SK-N-MC (cell line): Measurements from ENCODE around the gene FXYD2.

Experiments
- EZH2 ChIP-seq: fragments of 200-600 bp; sonication (generic); IDR thresholded peaks from one replicate; pipeline ENCODE4 v1.6.1; 2017; ENCODE audit warnings: antibody characterized with exemption
- FOXP2 ChIP-seq: optimal IDR thresholded peaks from 2 replicates; pipeline ENCODE3; 2011; ENCODE audit warnings: mild to moderate bottlenecking, moderate library complexity; ENCODE audit not compliant: insufficient read depth; ENCODE audit errors: extremely low read length, control extremely low read depth

DNA sequence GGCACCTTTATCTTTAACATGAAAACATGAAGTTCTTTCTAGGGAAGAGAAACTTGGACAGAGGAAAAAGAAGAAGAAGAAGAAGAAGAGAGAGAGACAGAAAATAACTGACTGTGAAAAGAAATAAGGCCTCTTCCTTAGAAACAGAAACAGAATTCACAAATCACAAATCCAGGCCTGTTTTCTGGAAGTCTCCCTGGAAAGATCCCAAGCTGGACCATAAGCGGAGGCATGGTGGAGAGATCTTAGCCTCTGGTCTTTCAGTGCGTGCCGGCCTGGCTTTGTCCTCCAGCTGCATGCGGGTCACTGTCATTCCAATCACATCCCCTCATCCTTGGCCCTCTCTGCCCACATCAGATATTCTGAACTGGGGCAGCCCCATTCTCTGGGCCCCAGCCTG, 45.1 kb upstream of the FXYD2 start:
- no peak for TF ChIP-seq EZH2
- TF ChIP-seq FOXP2: no peak
